HFF-Myc (cell line): ENCODE measurements around the gene MKI67.

Experiments
- DNase-seq: peaks from one replicate; pipeline ENCODE4 v3.0.0-alpha.2; 2011; ENCODE audit warnings: low read depth; ENCODE audit errors: extremely low read depth
- H3K4me3 ChIP-seq: replicated peaks from 2 replicates; pipeline ENCODE4 v1.5.1; 2011; ENCODE audit warnings: low read depth, mild to moderate bottlenecking, control low read depth, low read length
- TF ChIP-seq, protein P1 (sequence below): IDR thresholded peaks from 2 replicates; pipeline ENCODE4 v1.5.1; 2012; ENCODE audit warnings: mild to moderate bottlenecking, low read depth, low read length, control low read depth; ENCODE audit errors: missing control alignments

MKI67 gene

DNA sequence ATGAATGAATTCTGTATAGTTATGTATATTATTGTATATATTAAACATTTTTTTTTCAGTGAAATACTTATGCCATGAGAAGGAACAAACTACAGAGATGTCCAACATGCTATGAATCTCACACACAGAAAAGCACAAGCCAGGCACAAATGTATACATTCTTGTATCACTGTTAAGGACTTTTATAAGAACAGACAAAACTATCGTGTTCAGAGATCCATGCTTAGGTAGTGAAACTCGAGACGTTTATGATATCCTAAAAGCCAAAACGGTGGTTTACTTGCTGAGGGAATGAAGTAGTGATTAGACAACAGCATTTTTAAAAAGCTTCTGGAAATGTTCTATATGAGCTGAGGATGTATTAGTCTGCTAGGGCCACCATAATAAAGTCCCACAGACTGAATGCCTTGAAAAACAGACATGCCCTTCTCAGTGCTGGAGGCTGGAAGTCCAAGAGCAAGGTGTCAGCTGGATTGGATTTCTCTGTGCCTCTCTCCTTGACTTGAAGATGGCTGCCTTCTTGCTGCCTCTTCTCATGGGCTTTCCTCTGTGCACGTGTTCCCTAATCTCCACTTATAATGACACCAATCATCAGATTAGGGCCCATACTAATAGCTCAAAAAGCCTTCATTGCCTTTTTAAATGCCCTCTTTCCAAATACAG is 4.3 kb downstream of the MKI67 start:
- DNase-seq, result no peak
- TF ChIP-seq, protein P1, sequence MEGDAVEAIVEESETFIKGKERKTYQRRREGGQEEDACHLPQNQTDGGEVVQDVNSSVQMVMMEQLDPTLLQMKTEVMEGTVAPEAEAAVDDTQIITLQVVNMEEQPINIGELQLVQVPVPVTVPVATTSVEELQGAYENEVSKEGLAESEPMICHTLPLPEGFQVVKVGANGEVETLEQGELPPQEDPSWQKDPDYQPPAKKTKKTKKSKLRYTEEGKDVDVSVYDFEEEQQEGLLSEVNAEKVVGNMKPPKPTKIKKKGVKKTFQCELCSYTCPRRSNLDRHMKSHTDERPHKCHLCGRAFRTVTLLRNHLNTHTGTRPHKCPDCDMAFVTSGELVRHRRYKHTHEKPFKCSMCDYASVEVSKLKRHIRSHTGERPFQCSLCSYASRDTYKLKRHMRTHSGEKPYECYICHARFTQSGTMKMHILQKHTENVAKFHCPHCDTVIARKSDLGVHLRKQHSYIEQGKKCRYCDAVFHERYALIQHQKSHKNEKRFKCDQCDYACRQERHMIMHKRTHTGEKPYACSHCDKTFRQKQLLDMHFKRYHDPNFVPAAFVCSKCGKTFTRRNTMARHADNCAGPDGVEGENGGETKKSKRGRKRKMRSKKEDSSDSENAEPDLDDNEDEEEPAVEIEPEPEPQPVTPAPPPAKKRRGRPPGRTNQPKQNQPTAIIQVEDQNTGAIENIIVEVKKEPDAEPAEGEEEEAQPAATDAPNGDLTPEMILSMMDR, result no peak
- no peak overlapping the region for H3K4me3 ChIP-seq

DNA sequence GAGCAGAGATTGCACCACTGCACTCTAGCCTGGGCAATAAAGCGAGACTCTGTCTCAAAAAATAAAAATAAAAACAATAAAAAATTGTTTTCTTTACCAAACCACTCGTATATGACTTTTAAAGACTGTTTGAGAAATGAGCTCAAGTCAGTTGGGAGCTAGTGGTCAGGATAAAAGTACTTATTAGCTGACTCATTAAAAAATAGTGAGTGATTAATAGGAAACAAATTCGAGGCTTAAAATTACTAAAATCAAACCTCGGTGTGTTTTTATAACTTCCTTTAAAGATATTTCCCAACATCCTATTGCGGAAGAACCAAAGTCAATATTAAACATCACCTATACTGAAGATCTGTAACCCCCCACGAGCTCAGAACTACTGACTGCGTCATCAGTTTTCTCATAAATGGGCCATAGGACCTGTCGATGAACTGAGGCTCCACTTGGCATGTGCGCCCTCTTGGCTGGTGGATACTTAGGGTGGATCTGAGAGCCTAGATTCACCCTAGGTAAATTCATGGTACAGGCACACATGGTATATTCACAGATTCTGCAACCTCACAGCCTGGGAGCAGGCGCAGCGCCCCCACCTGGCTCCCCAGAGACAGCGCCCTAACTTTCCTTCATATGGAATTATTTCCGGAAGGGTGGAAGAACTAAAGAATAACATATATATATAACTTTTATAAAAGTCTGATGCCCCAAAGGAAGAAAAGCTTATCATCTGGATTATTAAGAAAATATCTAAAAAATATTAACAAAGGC is 9.2 kb downstream of the MKI67 start:
- no peak overlapping the region for H3K4me3 ChIP-seq
- TF ChIP-seq, protein P1, result peak; percentile 53
- DNase-seq, result no peak

DNA sequence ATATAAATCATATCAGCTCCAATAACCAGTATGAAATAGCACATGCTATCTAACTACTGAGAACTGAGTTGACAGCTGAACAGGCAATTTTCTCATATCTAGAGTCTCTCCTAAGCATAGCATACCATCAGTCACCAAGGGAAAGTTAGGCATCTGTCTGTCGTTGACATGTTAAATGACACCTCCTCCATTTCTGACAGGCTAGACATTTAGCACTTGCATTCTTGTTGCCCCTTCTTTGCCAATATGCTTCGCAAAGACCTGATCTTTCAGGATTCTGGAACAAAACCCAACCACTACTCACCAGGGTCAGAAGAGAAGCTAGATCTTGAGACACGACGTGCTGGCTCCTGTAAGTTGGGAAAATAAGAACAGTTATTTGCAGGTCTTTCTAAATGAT is 10.0 kb downstream of the MKI67 start:
- H3K4me3 ChIP-seq, result no peak overlapping the region
- no peak for DNase-seq
- TF ChIP-seq, protein P1, result no peak

- no peak overlapping the region for H3K4me3 ChIP-seq
- no peak for DNase-seq
- TF ChIP-seq, protein P1, result no peak
Measured at GRCh38 chr10:128115356-128115755, 10.9 kb downstream of the MKI67 start.

DNA sequence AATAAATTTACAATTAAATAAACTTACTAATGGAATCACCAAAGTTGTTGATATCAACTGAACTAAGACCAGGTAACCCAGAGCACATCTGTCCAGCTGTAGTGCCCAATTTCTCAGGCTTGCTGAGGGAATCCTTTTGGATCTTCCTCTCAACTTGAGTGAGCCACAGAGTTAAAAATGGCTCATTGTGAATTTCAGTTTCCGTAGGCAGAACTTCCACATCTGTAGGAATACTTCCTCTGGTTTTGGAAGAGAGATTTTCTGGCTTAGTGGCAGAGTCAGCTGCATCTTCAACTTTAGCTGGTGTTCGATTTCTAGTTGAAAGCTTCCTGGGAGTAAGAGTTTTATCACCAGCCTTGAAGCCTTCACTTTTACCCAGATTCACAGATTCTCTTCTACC is 11.3 kb downstream of the MKI67 start:
- no peak overlapping the region for H3K4me3 ChIP-seq
- TF ChIP-seq, protein P1, result no peak
- DNase-seq, result no peak

DNA sequence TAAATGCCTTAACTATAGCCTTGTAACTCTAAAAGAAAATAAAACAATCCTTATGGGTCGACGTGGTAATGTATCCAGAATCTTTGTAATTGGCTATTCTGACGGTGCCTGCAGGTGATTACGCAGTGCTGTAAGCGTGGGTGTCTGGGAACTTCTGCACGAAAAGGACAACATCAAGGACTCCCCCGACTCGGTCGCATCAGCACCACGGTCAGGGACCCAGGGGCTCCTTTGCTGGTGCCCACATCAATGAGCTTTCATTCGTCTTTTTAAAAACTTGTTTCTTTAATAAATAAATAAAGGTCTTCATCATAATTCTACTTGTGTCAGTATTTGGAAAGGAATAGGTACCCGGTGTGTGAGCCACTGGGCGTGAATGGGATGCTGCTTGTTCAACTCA is 13.2 kb downstream of the MKI67 start:
- TF ChIP-seq, protein P1, result no peak
- no peak for DNase-seq
- H3K4me3 ChIP-seq, result no peak overlapping the region

GRCh38 chr10:128111696-128112095 is 14.5 kb downstream of the MKI67 start:
- TF ChIP-seq, protein P1, result no peak
- H3K4me3 ChIP-seq, result no peak overlapping the region
- no peak for DNase-seq
